H9 (cell line): ENCODE measurements around the gene NLGN3. TPM values are rescaled to one million over a fixed set of nuclear protein-coding genes. Genes with fewer than 3 reads are reported as not detected.

ENCODE experiments used
- DNase-seq: peaks from one replicate; pipeline ENCODE4 v3.0.0-alpha.2; 2017
- H2AFZ ChIP-seq: one replicate; pipeline ENCODE4 v1.6.1; 2013; ENCODE audit warnings: mild to moderate bottlenecking, low read length, control low read depth, moderate library complexity
- H2AK5ac ChIP-seq: 2 replicates; pipeline ENCODE4 v1.6.1; 2013; ENCODE audit warnings: low read length, control low read depth, mixed read lengths; ENCODE audit not compliant: insufficient read length
- H2BK120ac ChIP-seq: one replicate; pipeline ENCODE4 v1.6.1; 2013; ENCODE audit warnings: low read depth, mild to moderate bottlenecking, low read length, control low read depth, inconsistent platforms; ENCODE audit not compliant: poor library complexity, severe bottlenecking
- H2BK12ac ChIP-seq: 2 replicates; pipeline ENCODE4 v1.6.1; 2013; ENCODE audit warnings: low read length, control low read depth, mixed read lengths, low read depth; ENCODE audit not compliant: insufficient read length
- H2BK15ac ChIP-seq: 2 replicates; pipeline ENCODE4 v1.6.1; 2013; ENCODE audit warnings: low read depth, low read length, control low read depth
- H2BK20ac ChIP-seq: one replicate; pipeline ENCODE4 v1.6.1; 2013; ENCODE audit warnings: low read depth, mild to moderate bottlenecking, low read length, control low read depth, inconsistent platforms; ENCODE audit not compliant: poor library complexity, severe bottlenecking
- H2BK5ac ChIP-seq: 2 replicates; pipeline ENCODE4 v1.6.1; 2013; ENCODE audit warnings: low read length, control low read depth, mixed read lengths; ENCODE audit not compliant: insufficient read length
- H3K14ac ChIP-seq: 2 replicates; pipeline ENCODE4 v1.6.1; 2013; ENCODE audit warnings: low read length, control low read depth; ENCODE audit not compliant: insufficient read depth
- H3K18ac ChIP-seq: 2 replicates; pipeline ENCODE4 v1.6.1; 2013; ENCODE audit warnings: low read depth, mild to moderate bottlenecking, mixed read lengths, low read length, control low read depth; ENCODE audit not compliant: insufficient read length
- H3K23ac ChIP-seq: 2 replicates; pipeline ENCODE4 v1.6.1; 2013; ENCODE audit warnings: low read length, control low read depth, mixed read lengths, low read depth; ENCODE audit not compliant: insufficient read length
- H3K23me2 ChIP-seq: 2 replicates; pipeline ENCODE4 v1.6.1; 2013; ENCODE audit warnings: low read depth, mild to moderate bottlenecking, mixed read lengths, low read length, control low read depth; ENCODE audit not compliant: insufficient read length, poor library complexity, severe bottlenecking
- H3K27ac ChIP-seq: 2 replicates; pipeline ENCODE4 v1.5.1; 2013; ENCODE audit warnings: low read length, control low read depth, mixed read lengths, low read depth; ENCODE audit not compliant: insufficient read length
- H3K27me3 ChIP-seq: 2 replicates; pipeline ENCODE4 v1.6.1; 2013; ENCODE audit warnings: low read length, control low read depth, inconsistent platforms; ENCODE audit not compliant: insufficient read depth
- H3K4ac ChIP-seq: 2 replicates; pipeline ENCODE4 v1.6.1; 2013; ENCODE audit warnings: low read depth, mild to moderate bottlenecking, control low read depth, inconsistent platforms, low read length, moderate library complexity
- H3K4me1 ChIP-seq: 2 replicates; pipeline ENCODE4 v1.6.1; 2013; ENCODE audit warnings: low read length, control low read depth, inconsistent platforms; ENCODE audit not compliant: insufficient read depth
- H3K4me2 ChIP-seq: 2 replicates; pipeline ENCODE4 v1.6.1; 2013; ENCODE audit warnings: low read length, control low read depth, mixed read lengths; ENCODE audit not compliant: insufficient read length, insufficient read depth
- H3K56ac ChIP-seq: 2 replicates; pipeline ENCODE4 v1.6.1; 2013; ENCODE audit warnings: low read depth, mild to moderate bottlenecking, mixed read lengths, low read length, control low read depth; ENCODE audit not compliant: insufficient read length
- H3K79me1 ChIP-seq: 2 replicates; pipeline ENCODE4 v1.6.1; 2013; ENCODE audit warnings: low read depth, mild to moderate bottlenecking, moderate library complexity, low read length, control low read depth, inconsistent platforms; ENCODE audit not compliant: insufficient read depth, poor library complexity, severe bottlenecking
- H3K79me2 ChIP-seq: 2 replicates; pipeline ENCODE4 v1.6.1; 2013; ENCODE audit warnings: low read length, control low read depth, inconsistent platforms; ENCODE audit not compliant: insufficient read depth
- H3K9ac ChIP-seq: 2 replicates; pipeline ENCODE4 v1.6.1; 2013; ENCODE audit warnings: low read length, control low read depth, mixed read lengths; ENCODE audit not compliant: insufficient read length; ENCODE audit errors: extremely low read depth
- H3K9me3 ChIP-seq: one replicate; pipeline ENCODE4 v1.6.1; 2013; ENCODE audit warnings: low read depth, low read length, inconsistent platforms; ENCODE audit not compliant: control insufficient read depth
- H3T11ph ChIP-seq: one replicate; pipeline ENCODE4 v1.6.1; 2013; ENCODE audit warnings: mild to moderate bottlenecking, low read length, control low read depth, inconsistent platforms
- H4K20me1 ChIP-seq: one replicate; pipeline ENCODE4 v1.6.1; 2013; ENCODE audit not compliant: control insufficient read depth, insufficient read length, insufficient read depth
- H4K5ac ChIP-seq: 2 replicates; pipeline ENCODE4 v1.6.1; 2013; ENCODE audit warnings: low read depth, mild to moderate bottlenecking, mixed read lengths, low read length, control low read depth; ENCODE audit not compliant: insufficient read length
- H4K8ac ChIP-seq: replicated peaks from 2 replicates; pipeline ENCODE4 v1.6.1; 2013; ENCODE audit warnings: low read length, control low read depth, mixed read lengths, low read depth; ENCODE audit not compliant: insufficient read length
- H4K91ac ChIP-seq: 2 replicates; pipeline ENCODE4 v1.6.1; 2013; ENCODE audit warnings: low read depth, mild to moderate bottlenecking, moderate library complexity, mixed read lengths, low read length, control low read depth; ENCODE audit not compliant: insufficient read length
- H3K27ac Mint-ChIP-seq, 3 experiments: 2 replicates in 2 of 3; 3 replicates in 1 of 3; pipeline ENCODE4 v1.8.0; 2020 to 2021; ENCODE audit warnings: mixed read lengths in 3 of 3, mild to moderate bottlenecking in 1 of 3, moderate library complexity in 1 of 3
- H3K27me3 Mint-ChIP-seq: 2 replicates; pipeline ENCODE4 v1.8.0; 2021; ENCODE audit warnings: low read depth, mild to moderate bottlenecking, moderate library complexity, mixed read lengths
- H3K36me3 Mint-ChIP-seq, 3 experiments: 2 replicates in 2 of 3; 3 replicates in 1 of 3; pipeline ENCODE4 v1.8.0; 2020 to 2021; ENCODE audit warnings: low read depth in 3 of 3, mixed read lengths in 3 of 3; ENCODE audit not compliant: insufficient read depth in 1 of 3
- H3K4me1 Mint-ChIP-seq, 2 experiments: 2 replicates each; pipeline ENCODE4 v1.8.0; 2020; ENCODE audit warnings: mixed read lengths in 2 of 2
- H3K4me3 Mint-ChIP-seq, 2 experiments: 2 replicates in 1 of 2; 3 replicates in 1 of 2; pipeline ENCODE4 v1.8.0; 2020 to 2021; ENCODE audit warnings: mild to moderate bottlenecking in 2 of 2, mixed read lengths in 2 of 2, moderate library complexity in 1 of 2
- H3K9me3 Mint-ChIP-seq, 2 experiments: 2 replicates in 1 of 2; 3 replicates in 1 of 2; pipeline ENCODE4 v1.8.0; 2020; ENCODE audit warnings: mild to moderate bottlenecking in 2 of 2, mixed read lengths in 2 of 2, moderate library complexity in 1 of 2
- CTCF ChIP-seq: fragments of 200-600 bp; sonication (generic); conservative IDR thresholded peaks from 3 replicates; pipeline ENCODE4 v1.8.0; 2021; ENCODE audit warnings: antibody characterized with exemption, mild to moderate bottlenecking
- WGBS: extraction: QIAGEN DNeasy Blood & Tissue Kit; methylation state at CpG from one replicate; pipeline ENCODE4 v1.1.7; 2013; ENCODE audit warnings: missing lambda C conversion rate, low lambda C conversion rate, mixed read lengths; ENCODE audit not compliant: insufficient read length; ENCODE audit errors: extremely low coverage; 5-methylcytosine and 5-hydroxymethylcytosine counted together
- total RNA-seq: library from RNA; stranded (reverse); gene quantifications from 2 replicates; pipeline ENCODE4 v1.2.1, GENCODE V29; 2021

The NLGN3 gene
- total RNA-seq, 1 experiment from 2014 or later = 3.6 TPM

- H3T11ph ChIP-seq = no peak within 1 kb of the TSS
- Mint-ChIP-seq H3K9me3 (peaks cover 51 to 59% of the 10 kb centered on the region in 2 experiments), H3K27me3 (peaks cover 45% of the 10 kb centered on the region), H3K4me3 (peak within 1 kb of the TSS; percentile 75 to 82), H3K27ac (peak within 1 kb of the TSS in 2 of 3 experiments; percentile 40 to 90; a peak in 4 of 7 replicates), H3K36me3 (peaks cover 20 to 34% (median 29%) of the 10 kb centered on the region in 3 experiments; a peak in 6 of 7 replicates), H3K4me1 (peaks cover 3 to 4% of the 10 kb centered on the region in 2 experiments; a peak in 2 of 4 replicates)
- DNase-seq = peak; percentile 80
- no peak within 1 kb of the TSS for H4K8ac ChIP-seq
- H2BK12ac ChIP-seq = no peak within 1 kb of the TSS
- no peak within 1 kb of the TSS for H4K91ac ChIP-seq
- H3K56ac ChIP-seq = no peak within 1 kb of the TSS
- no peaks in the 10 kb centered on the region for H3K27me3 ChIP-seq
- H2BK15ac ChIP-seq = no peak within 1 kb of the TSS
- H3K9me3 ChIP-seq = peaks cover 27% of the 10 kb centered on the region
- H4K20me1 ChIP-seq = no peaks in the 10 kb centered on the region
- H3K18ac ChIP-seq = no peak within 1 kb of the TSS
- no peak within 1 kb of the TSS for H2BK120ac ChIP-seq
- no CpG with 5 or more reads among the region's 56 CpGs for WGBS
- no peak for TF ChIP-seq CTCF
- peak within 1 kb of the TSS; percentile 52 for H3K9ac ChIP-seq
- H2BK5ac ChIP-seq = no peak within 1 kb of the TSS
- peak within 1 kb of the TSS; percentile 50 for H3K4me2 ChIP-seq
- no peak within 1 kb of the TSS for H3K4ac ChIP-seq
- no peak within 1 kb of the TSS for H3K23ac ChIP-seq
- no peaks in the 10 kb centered on the region for H3K79me2 ChIP-seq
- H2AFZ ChIP-seq = no peak within 1 kb of the TSS
- no peaks in the 10 kb centered on the region for H3K79me1 ChIP-seq
- peaks cover 2% of the 10 kb centered on the region for H3K23me2 ChIP-seq
- no peaks in the 10 kb centered on the region for H3K4me1 ChIP-seq
- no peak within 1 kb of the TSS for H2BK20ac ChIP-seq
- no peak within 1 kb of the TSS for H3K27ac ChIP-seq
- no peak within 1 kb of the TSS for H4K5ac ChIP-seq
- H2AK5ac ChIP-seq = no peak within 1 kb of the TSS
- no peak within 1 kb of the TSS for H3K14ac ChIP-seq
Observed at GRCh38 chrX:71118032-71118984, 26.3 kb upstream of the NLGN3 start, which contains the start of gene MED12. MED12 (plus strand) TSS chrX:71118596; CDS start chrX:71118755, 159 bp downstream.
